GM18507 (cell line): ENCODE data around the gene ACBD4.
A peak's percentile ranks its signal among the peaks of the same experiment; 100 is the strongest.

Experiments
- DNase-seq: peaks from one replicate; pipeline ENCODE4 v3.0.0; 2011; ENCODE audit warnings: low read depth; ENCODE audit not compliant: insufficient read length; ENCODE audit errors: extremely low spot score
- FAIRE-seq: peaks from 2 replicates; lab custom pipeline; 2011; peaks lifted over from hg19 to GRCh38; lab: Jason Lieb, UNC

ACBD4 gene

GRCh38 chr17:45171338-45172231, 36.1 kb downstream of the ACBD4 start:
- FAIRE-seq (no peak), DNase-seq (no peak)

GRCh38 chr17:45172232-45172540, 36.7 kb downstream of the ACBD4 start:
- DNase-seq (no peak), FAIRE-seq (no peak)

GRCh38 chr17:45172541-45173286, 37.2 kb downstream of the ACBD4 start:
- no peak for DNase-seq

GRCh38 chr17:45175759-45176115, 40.2 kb downstream of the ACBD4 start:
- DNase-seq (no peak), FAIRE-seq (no peak)

More at GRCh38 chr17:45172541-45173286, 37.2 kb downstream of the ACBD4 start:
- FAIRE-seq, result peak; percentile 70

GRCh38 chr17:45177563-45177962, 42.1 kb downstream of the ACBD4 start:
- FAIRE-seq (no peak), DNase-seq (no peak)

- no peak for DNase-seq
- FAIRE-seq, result no peak
These were observed 48.7 kb downstream of the ACBD4 start for GRCh38 chr17:45184144-45184543.

- DNase-seq, result no peak
- no peak for FAIRE-seq
These were observed 51.4 kb downstream of the ACBD4 start for GRCh38 chr17:45186801-45187354.

GRCh38 chr17:45189009-45189408, 53.5 kb downstream of the ACBD4 start:
- no peak for FAIRE-seq

GRCh38 chr17:45190503-45191255, 55.2 kb downstream of the ACBD4 start:
- no peak for FAIRE-seq
- DNase-seq, result no peak

More at GRCh38 chr17:45189009-45189408, 53.5 kb downstream of the ACBD4 start:
- no peak for DNase-seq
